IMR-90 (cell line): Measurements from ENCODE around the gene BCL11B.

Experiments used
- BHLHE40 ChIP-seq: fragments of 150-350 bp; IDR thresholded peaks from 2 replicates; pipeline ENCODE4 v1.6.1; 2016; ENCODE audit warnings: mild to moderate bottlenecking, low read depth, low read length
- CHD1 ChIP-seq: IDR thresholded peaks from 2 replicates; pipeline ENCODE4 v1.6.1; 2012; ENCODE audit warnings: low read depth, low read length, improper control_type of control experiment
- MAZ ChIP-seq: IDR thresholded peaks from 2 replicates; pipeline ENCODE4 v1.6.1; 2012; ENCODE audit warnings: low read depth, mild to moderate bottlenecking, low read length, improper control_type of control experiment, moderate library complexity, borderline replicate concordance
- POLR2A ChIP-seq: IDR thresholded peaks from 2 replicates; pipeline ENCODE4 v1.6.1; 2012; ENCODE audit warnings: mild to moderate bottlenecking, low read depth, low read length
- RCOR1 ChIP-seq: IDR thresholded peaks from 2 replicates; pipeline ENCODE4 v1.6.1; 2012; ENCODE audit warnings: mild to moderate bottlenecking, low read length, improper control_type of control experiment; ENCODE audit not compliant: insufficient replicate concordance
- TF ChIP-seq, protein P1 (sequence below): conservative IDR thresholded peaks from 2 replicates; pipeline ENCODE4 v1.5.1; 2012; ENCODE audit warnings: mild to moderate bottlenecking, low read depth, low read length, improper control_type of control experiment

DNA sequence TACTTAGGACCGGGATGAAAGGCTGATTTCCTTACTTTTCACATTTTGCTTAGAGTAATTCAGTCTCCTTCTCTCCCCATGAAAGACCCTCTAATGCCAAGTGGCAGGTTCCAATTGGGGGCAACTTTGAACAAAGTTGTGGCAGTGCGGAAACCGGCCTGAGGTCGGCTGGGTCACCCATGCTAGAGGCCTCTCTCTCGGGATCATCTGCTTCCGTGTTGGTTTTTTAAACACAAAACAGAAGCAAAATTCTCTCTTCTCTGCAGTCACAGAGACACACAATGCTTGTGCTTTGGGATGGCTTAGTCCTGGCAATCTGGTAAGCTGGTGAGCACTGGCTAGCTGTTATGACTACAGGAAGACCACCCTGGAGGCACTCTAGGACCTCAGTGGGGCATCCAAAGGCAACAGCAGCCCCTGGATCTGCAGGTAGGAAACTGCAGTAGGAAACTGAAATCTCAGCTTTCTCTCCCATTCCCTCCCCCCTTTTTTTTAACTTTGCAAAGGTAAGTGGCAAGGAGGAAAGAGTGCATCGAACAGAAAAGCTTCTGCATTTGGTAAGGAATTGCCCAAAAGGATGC lies 102.1 kb downstream of the BCL11B start:
- TF ChIP-seq CHD1 (no peak), BHLHE40 (no peak), POLR2A (no peak), MAZ (no peak), RCOR1 (no peak)
- TF ChIP-seq, protein P1, sequence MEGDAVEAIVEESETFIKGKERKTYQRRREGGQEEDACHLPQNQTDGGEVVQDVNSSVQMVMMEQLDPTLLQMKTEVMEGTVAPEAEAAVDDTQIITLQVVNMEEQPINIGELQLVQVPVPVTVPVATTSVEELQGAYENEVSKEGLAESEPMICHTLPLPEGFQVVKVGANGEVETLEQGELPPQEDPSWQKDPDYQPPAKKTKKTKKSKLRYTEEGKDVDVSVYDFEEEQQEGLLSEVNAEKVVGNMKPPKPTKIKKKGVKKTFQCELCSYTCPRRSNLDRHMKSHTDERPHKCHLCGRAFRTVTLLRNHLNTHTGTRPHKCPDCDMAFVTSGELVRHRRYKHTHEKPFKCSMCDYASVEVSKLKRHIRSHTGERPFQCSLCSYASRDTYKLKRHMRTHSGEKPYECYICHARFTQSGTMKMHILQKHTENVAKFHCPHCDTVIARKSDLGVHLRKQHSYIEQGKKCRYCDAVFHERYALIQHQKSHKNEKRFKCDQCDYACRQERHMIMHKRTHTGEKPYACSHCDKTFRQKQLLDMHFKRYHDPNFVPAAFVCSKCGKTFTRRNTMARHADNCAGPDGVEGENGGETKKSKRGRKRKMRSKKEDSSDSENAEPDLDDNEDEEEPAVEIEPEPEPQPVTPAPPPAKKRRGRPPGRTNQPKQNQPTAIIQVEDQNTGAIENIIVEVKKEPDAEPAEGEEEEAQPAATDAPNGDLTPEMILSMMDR = no peak
